NCI-H1694 treated with DMSO at 0.1 percent for 48 hours (cell line): Measurements from ENCODE around the gene SERTM1.

Source experiments
- DNase-seq: peaks from one replicate; lab custom pipeline; 2025; lab: John Stamatoyannopoulos, UW

The SERTM1 gene

DNA sequence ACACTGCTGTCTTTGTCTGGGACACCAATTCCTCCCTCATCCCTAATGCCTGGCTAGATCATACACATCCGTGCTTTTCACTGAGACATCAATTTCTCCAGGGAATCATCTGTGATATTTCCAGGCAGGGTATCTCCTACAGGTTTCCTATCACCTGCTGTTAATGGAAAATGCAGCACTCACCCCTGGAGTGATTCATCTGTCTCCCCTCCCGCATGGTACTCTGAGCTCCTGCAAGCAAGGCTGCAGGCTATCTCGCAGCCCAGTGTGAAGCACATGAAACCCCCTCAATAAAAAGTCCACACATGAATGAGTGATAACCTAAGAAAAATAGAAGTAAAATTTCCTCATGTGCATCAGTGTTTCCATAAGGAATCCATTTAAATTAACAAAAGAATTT is 38.5 kb downstream of the SERTM1 start:
- no peak for DNase-seq

DNA sequence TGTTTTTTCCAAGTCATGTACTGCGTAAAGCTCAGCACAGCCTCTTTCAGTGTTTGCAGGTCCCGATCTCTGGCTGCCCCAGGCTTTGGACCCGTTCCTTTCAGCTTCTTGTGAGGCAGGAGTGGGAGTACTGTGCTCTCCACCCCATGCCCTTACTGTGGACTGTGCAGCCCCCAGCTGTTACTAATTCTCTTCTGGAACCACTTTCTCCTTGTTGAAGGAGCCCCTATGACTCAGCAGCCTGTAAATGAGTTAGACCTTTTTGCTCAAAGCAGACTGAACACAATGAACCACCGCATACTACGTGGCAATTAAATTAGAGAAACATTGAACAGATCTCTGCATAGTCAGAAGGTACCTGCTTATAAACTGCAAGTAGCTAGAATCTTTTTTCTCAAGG is 39.0 kb downstream of the SERTM1 start:
- no peak for DNase-seq

DNA sequence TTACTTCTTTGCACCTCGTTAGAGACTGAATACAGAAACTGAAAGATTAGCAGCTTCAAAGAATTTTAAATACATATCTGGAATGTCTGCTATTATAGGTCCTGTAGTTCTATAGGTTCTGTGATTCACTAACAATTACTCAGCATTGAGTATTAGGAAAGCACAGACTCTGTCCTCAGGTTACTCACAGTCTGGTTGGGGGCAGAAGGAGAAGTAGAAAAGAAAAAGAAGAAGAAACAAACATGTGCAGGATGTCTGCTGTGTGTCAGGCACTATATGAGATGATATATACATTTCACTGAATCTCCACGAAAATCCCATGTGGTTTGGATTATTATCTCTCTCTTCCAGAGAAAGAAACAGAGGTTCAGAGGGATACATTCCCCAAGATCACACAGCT is 40.1 kb downstream of the SERTM1 start:
- no peak for DNase-seq

DNA sequence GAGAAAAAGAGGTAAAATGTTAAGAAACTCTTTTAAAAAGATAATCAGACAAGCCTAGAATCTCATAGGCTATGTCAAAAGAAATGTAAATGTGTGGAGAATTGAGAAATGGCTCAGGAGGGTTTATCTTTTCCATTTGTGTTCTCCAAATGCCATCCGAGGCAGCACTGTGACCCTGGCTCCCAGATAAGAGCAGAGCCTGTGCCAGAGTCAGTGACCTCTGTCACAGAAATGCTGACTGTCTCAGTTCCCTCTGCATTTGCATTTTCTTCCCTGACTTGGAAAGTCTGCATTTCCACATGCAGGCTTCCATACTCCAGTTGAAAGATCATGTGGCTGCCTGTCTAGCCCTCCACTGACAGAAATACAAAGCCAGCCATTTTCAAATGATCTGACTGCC is 42.0 kb downstream of the SERTM1 start:
- DNase-seq = no peak

DNA sequence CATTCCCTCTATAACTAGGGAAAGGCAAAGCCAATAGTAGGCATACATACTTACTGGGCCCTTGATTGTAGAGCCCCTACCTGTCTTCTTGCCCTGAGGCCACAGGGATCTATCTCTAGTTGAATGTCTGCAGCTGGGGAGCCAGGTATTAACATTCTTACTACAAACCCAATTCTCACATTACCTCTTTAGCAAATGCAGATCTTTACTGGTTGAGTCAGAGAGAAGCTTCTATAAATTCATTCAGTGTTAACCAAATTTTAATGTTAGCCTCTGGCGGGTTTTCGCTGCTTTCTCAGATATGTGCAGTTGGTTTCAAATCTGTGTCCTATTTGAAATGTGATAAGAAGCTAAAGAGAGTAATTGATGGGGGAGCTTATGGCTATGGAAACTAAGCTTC is 43.2 kb downstream of the SERTM1 start:
- DNase-seq = no peak

DNA sequence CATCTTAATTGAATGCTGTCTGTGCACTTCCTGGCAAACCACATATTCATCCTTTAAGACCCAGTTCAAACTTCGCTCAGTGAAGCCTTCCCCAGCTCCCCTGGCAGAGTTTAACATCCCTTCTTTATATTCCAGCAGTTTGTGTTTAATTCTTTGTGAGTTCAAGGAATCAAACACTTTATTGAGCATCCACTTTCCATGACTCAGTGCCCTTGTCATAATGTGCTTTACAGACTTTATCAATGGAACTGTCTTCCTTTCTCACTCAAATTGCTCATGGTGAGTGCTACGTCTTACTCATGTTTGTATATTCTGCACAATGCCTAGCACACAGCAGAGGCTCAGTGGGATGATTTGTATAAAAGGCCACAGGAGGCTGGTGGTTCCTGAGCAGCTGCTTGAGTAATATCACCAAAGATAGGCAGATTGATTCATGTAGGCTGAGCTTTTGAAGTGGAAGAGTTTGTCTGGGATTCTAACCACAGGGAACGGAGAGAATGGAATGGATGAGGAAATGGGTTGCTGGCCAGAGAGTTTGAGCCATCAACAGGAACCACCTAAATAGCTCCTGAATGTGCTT is 44.2 kb downstream of the SERTM1 start:
- DNase-seq = no peak

DNA sequence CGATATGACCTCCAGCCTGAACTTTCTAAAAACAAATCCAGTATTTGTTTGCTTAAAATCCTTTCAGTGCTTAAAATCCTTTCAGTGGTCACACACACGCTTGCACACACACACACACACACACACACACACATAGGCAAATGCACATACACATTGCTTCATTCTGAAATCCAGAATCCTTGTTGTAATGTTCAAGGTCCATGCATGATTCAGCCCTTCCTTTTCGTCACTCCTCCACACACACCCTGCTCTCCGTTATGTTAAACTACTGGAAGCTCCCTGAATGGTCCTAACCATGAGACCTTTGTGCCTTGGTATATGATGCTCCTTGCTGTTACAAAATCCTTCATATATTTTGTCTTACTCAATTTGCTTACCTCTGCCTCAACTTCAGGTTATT is 44.9 kb downstream of the SERTM1 start:
- no peak for DNase-seq

DNA sequence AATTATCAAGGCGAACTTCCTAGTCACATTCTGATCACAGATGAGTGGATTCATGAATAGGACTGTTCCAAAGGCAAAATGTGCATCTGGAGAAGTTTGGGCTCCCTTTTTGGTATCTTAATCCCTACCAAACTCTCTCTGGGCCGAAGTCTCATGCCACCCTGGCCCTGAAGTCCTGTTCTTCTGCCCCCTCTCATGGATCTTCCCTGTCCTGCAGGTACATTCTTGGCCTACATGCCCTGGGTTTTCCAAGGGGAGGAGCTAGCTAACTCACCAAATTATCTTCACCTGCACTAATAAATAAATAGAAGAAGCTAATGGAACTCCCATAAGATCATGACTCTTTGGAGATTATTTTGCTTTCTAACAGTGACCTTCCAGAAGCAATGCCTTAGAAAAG is 50.3 kb downstream of the SERTM1 start:
- DNase-seq = no peak

DNA sequence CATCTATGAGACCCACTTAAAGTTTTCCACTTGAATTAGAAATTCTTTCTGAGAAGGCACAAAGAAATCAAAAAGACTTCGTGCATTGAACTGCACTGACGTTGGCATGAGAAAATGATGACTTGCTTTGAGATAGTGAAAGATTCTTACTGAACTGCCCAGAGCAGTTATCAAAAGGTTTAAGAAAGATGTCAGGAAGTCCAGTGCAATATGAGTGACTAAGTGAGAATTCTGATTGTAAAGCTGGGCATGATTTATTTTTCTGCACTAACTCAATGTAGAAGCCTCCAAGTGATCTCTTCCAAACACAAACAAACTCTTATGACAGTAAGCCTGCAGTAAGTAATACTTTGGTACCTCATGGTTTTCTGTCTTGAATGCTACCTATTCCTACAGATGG is 52.1 kb downstream of the SERTM1 start:
- no peak for DNase-seq

DNA sequence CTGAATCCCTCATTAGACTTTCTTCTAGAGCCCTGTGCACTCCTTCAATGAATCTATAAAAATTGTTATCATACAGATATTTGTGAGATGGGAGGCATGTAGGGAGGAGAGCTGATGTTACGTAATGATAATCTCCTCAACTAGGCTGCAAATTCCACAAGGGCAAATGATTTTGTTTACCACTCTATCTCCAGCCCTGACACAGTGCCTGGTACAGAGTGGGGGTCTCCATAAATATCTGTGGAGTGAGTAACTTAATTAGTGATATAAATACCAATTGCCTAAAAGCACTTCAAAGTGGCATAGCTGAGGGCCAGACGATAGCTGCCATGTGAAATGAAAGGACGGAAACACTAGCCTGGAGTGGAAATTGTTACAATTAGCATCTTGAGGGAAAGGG is 54.2 kb downstream of the SERTM1 start:
- no peak for DNase-seq

DNA sequence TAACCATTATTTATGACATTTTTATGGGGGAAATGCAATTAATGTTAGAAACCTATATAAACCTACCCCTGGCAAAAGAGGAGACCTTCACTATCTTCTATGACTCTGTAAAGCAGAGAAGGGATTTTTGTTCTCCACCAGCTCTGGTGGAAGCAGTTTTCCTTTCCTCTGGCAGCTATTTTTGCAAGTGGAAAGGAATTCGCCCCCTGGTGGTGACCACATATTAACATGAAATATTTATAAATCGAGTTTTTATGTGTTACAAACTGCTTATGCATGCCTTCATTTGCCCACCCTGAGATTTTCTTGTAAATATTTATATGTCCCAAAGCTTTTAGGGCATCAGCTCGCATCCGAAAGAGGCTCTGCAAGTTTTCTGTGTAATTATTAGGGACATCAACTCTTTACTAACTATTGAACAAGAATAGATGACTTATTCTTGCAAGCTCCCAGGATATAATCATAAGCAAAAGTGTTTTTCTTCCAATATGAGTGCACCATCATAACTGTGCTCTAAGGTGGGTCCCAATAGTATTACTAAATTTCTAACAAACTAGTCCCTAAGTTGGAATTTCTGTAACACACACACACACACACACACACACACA is 62.4 kb downstream of the SERTM1 start:
- DNase-seq = peak; percentile 24

DNA sequence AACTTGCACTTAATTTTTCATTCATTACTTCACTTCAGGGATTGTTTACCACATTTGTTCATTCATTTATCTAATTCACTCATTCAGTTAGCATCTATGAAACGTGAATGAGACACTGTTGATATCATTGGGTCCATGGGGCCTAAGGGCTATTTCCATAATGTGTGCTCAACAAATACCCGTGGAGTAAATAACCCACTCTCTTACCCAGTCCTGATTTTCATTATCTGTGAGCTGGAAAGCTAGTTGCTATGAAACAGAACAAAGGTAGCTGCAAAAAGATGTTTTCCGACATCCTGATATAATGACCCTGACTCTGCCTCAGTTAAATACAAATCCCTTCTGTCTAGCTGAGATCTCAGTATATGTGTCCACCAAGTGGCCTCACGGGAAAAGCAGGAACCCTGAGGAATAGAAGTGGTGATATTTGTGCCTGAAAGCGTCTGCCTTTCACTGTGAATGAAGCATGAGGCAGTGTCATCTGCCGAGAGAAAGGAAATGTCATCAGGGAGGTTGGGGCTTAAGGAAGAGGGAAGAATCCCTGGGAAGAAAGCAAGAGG is 63.8 kb downstream of the SERTM1 start:
- no peak for DNase-seq

DNA sequence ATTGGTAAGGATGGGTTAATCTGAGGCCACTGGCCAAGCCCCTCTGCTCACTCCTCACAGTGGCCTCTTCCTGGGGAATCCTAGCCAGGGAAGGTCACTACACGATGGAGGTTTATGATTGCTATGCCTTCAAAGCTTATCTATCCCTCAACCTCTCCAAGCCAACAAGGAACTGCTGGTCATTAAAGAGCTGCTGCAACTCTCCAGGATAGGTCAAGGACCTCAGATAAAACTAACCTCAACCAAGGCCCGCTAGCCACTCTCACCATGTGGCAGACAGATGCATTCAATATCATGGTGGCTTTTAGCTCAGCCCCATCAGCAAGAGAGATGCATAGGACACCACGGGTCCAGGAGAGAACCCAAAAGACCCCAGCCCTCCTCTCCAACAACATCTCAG is 71.6 kb downstream of the SERTM1 start:
- no peak for DNase-seq

DNA sequence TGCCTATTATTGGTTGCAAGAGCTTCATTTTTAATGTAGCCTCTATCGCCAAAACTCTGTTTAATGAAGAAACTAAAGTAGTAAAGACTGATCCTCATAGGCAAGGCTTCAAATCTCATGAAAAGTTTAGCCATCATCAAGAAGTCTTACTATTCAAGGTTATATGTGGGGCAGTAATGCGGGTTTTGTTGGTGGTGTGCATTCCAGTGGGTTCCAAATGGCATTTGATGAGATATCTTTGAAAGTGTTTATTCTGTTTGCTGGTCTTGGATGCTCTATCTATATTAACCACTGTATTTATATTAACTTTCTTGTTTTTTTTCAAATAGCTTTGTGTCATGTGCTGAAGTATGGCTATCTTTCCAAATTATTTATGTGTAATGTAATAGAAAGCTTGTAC is 72.2 kb downstream of the SERTM1 start:
- no peak for DNase-seq
